ENCODE data around the gene LOC128125822.
"Not testable (repeated sequence)": the region's sequence is repeated elsewhere in the genome, so short reads cannot be mapped to it uniquely, and the experiment has no call there.

The LOC128125822 gene

GRCh38 chr6:63572044-63572746 lies at the start of gene LOC128125822, which contains the start of gene PTP4A1:
Gene LOC128125822, plus strand, starts transcription at chr6:63572480.
Gene PTP4A1, plus strand, starts transcription at chr6:63572480. Its CDS starts 4,401 bp downstream, at chr6:63576881.
- peak within 1 kb of the TSS; percentile 96 for H3K9ac ChIP-seq
- H2AFZ ChIP-seq = peak within 1 kb of the TSS; percentile 99
- peak within 1 kb of the TSS; percentile 82 for H3K4me2 ChIP-seq (ENCODE audit: low read length)
- no peaks in the 10 kb centered on the region for H3K27me3 ChIP-seq (ENCODE audit: control insufficient read depth, insufficient read depth, low read length)
- H3K4me1 ChIP-seq = peaks cover 6% of the 10 kb centered on the region
- H3K9me3 ChIP-seq (ENCODE audit: control insufficient read depth, low read length) = peaks cover 3% of the 10 kb centered on the region
- H3K27ac ChIP-seq = peak within 1 kb of the TSS; percentile 93
- H3K79me2 ChIP-seq = peaks cover 2% of the 10 kb centered on the region
- TF ChIP-seq CTCF (IDR thresholded peaks at IDR 0.05) = no peak
- H3K36me3 ChIP-seq (ENCODE audit: control insufficient read depth, insufficient read depth, low read length) = no peaks in the 10 kb centered on the region
- peak within 1 kb of the TSS; percentile 83 for H3K4me3 ChIP-seq (ENCODE audit: low read depth, low read length)

GRCh38 chr6:63522911-63523287 lies 49.4 kb upstream of the LOC128125822 start:
- H3K4me3 ChIP-seq (ENCODE audit: low read depth, low read length); H3K9ac ChIP-seq; H2AFZ ChIP-seq; H3K36me3 ChIP-seq (ENCODE audit: control insufficient read depth, insufficient read depth, low read length); H3K4me2 ChIP-seq (ENCODE audit: low read length); H3K4me1 ChIP-seq; H3K79me2 ChIP-seq; H3K27me3 ChIP-seq (ENCODE audit: control insufficient read depth, insufficient read depth, low read length); H3K9me3 ChIP-seq (ENCODE audit: control insufficient read depth, low read length); H3K27ac ChIP-seq: not testable (repeated sequence)

- no peak for TF ChIP-seq CTCF (IDR thresholded peaks at IDR 0.05)
- no peaks in the 10 kb centered on the region for H3K27me3 ChIP-seq (ENCODE audit: control insufficient read depth, insufficient read depth, low read length)
- no peak overlapping the region for H2AFZ ChIP-seq
These were observed 48.6 kb upstream of the LOC128125822 start for GRCh38 chr6:63523630-63524029.

GRCh38 chr6:63525186-63525878 lies 46.9 kb upstream of the LOC128125822 start:
- Histone ChIP-seq H3K4me3 (ENCODE audit: low read depth, low read length) (no peak overlapping the region), H3K9me3 (ENCODE audit: control insufficient read depth, low read length) (no peaks in the 10 kb centered on the region), H3K27me3 (ENCODE audit: control insufficient read depth, insufficient read depth, low read length) (no peaks in the 10 kb centered on the region), H3K36me3 (ENCODE audit: control insufficient read depth, insufficient read depth, low read length) (no peaks in the 10 kb centered on the region), H3K27ac (no peak overlapping the region), H3K79me2 (no peaks in the 10 kb centered on the region), H3K9ac (no peak overlapping the region), H2AFZ (no peak overlapping the region), H3K4me1 (no peaks in the 10 kb centered on the region), H3K4me2 (ENCODE audit: low read length) (no peak overlapping the region)
- TF ChIP-seq CTCF (IDR thresholded peaks at IDR 0.05) = no peak

More at GRCh38 chr6:63523630-63524029, 48.6 kb upstream of the LOC128125822 start:
- H3K4me1 ChIP-seq = no peaks in the 10 kb centered on the region
- no peaks in the 10 kb centered on the region for H3K9me3 ChIP-seq (ENCODE audit: control insufficient read depth, low read length)
- no peaks in the 10 kb centered on the region for H3K36me3 ChIP-seq (ENCODE audit: control insufficient read depth, insufficient read depth, low read length)
- H3K4me2 ChIP-seq (ENCODE audit: low read length) = no peak overlapping the region
- no peak overlapping the region for H3K27ac ChIP-seq
- no peaks in the 10 kb centered on the region for H3K79me2 ChIP-seq
- H3K4me3 ChIP-seq (ENCODE audit: low read depth, low read length) = no peak overlapping the region
- no peak overlapping the region for H3K9ac ChIP-seq

- no peak overlapping the region for H2AFZ ChIP-seq
- no peaks in the 10 kb centered on the region for H3K27me3 ChIP-seq (ENCODE audit: control insufficient read depth, insufficient read depth, low read length)
- no peak overlapping the region for H3K27ac ChIP-seq
- no peak for TF ChIP-seq CTCF (IDR thresholded peaks at IDR 0.05)
- no peak overlapping the region for H3K9ac ChIP-seq
- H3K4me1 ChIP-seq = no peaks in the 10 kb centered on the region
- H3K4me3 ChIP-seq (ENCODE audit: low read depth, low read length) = no peak overlapping the region
- H3K36me3 ChIP-seq (ENCODE audit: control insufficient read depth, insufficient read depth, low read length) = no peaks in the 10 kb centered on the region
- H3K9me3 ChIP-seq (ENCODE audit: control insufficient read depth, low read length) = no peaks in the 10 kb centered on the region
- H3K79me2 ChIP-seq = no peaks in the 10 kb centered on the region
- no peak overlapping the region for H3K4me2 ChIP-seq (ENCODE audit: low read length)
These were observed 45.3 kb upstream of the LOC128125822 start for GRCh38 chr6:63526931-63527330.
